Trophoblast cell (in vitro differentiated cells and primary cell): ENCODE data around the gene ADAMTSL1.

Experiments
- DNase-seq, 2 donors: peaks; one replicate each; pipeline ENCODE4 v3.0.0-alpha.2; 2016
- H2AFZ ChIP-seq: 2 replicates; pipeline ENCODE4 v1.6.1; 2013; ENCODE audit warnings: low read length, moderate library complexity, mild to moderate bottlenecking; ENCODE audit not compliant: insufficient read depth, poor library complexity
- H2AK5ac ChIP-seq: 2 replicates; pipeline ENCODE4 v1.6.1; 2013; ENCODE audit warnings: mild to moderate bottlenecking, low read length
- H2BK120ac ChIP-seq: 2 replicates; pipeline ENCODE4 v1.6.1; 2013; ENCODE audit warnings: low read length, mild to moderate bottlenecking, moderate library complexity; ENCODE audit not compliant: insufficient read depth, poor library complexity
- H2BK12ac ChIP-seq: 2 replicates; pipeline ENCODE4 v1.6.1; 2013; ENCODE audit warnings: mild to moderate bottlenecking, low read length, moderate library complexity
- H2BK5ac ChIP-seq: 2 replicates; pipeline ENCODE4 v1.6.1; 2013; ENCODE audit warnings: low read length, low read depth, moderate library complexity, mild to moderate bottlenecking; ENCODE audit not compliant: poor library complexity
- H3K14ac ChIP-seq: 2 replicates; pipeline ENCODE4 v1.6.1; 2013; ENCODE audit warnings: mild to moderate bottlenecking, low read length
- H3K18ac ChIP-seq: 2 replicates; pipeline ENCODE4 v1.6.1; 2013; ENCODE audit warnings: mild to moderate bottlenecking, low read length
- H3K23ac ChIP-seq: 2 replicates; pipeline ENCODE4 v1.6.1; 2013; ENCODE audit warnings: low read length
- H3K27ac ChIP-seq: 2 replicates; pipeline ENCODE4 v1.5.1; 2013; ENCODE audit warnings: low read depth, mild to moderate bottlenecking, inconsistent platforms, low read length, moderate library complexity
- H3K27me3 ChIP-seq: 2 replicates; pipeline ENCODE4 v1.6.1; 2013; ENCODE audit warnings: inconsistent platforms, mild to moderate bottlenecking, low read length, moderate library complexity; ENCODE audit not compliant: insufficient read depth
- H3K36me3 ChIP-seq, 2 experiments: 1 replicate in 1 of 2; 2 replicates in 1 of 2; pipeline ENCODE4 v1.6.1; 2013; ENCODE audit warnings: low read length in 2 of 2, mild to moderate bottlenecking in 2 of 2, moderate library complexity in 1 of 2; ENCODE audit not compliant: insufficient read depth in 2 of 2, control insufficient read depth in 1 of 2
- H3K4ac ChIP-seq: 2 replicates; pipeline ENCODE4 v1.6.1; 2013; ENCODE audit warnings: low read depth, mild to moderate bottlenecking, low read length, moderate library complexity
- H3K4me1 ChIP-seq, 2 experiments: 1 replicate in 1 of 2; 2 replicates in 1 of 2; pipeline ENCODE4 v1.6.1; 2013; ENCODE audit warnings: low read length in 2 of 2, mild to moderate bottlenecking in 2 of 2, moderate library complexity in 1 of 2; ENCODE audit not compliant: insufficient read depth in 2 of 2, control insufficient read depth in 1 of 2
- H3K4me2 ChIP-seq: 2 replicates; pipeline ENCODE4 v1.6.1; 2013; ENCODE audit warnings: inconsistent platforms, mild to moderate bottlenecking, low read length, moderate library complexity
- H3K4me3 ChIP-seq: 2 replicates; pipeline ENCODE4 v1.5.1; 2013; ENCODE audit warnings: mild to moderate bottlenecking, low read depth, low read length, inconsistent platforms
- H3K79me1 ChIP-seq: one replicate; pipeline ENCODE4 v1.6.1; 2013; ENCODE audit warnings: low read length
- H3K79me2 ChIP-seq: 2 replicates; pipeline ENCODE4 v1.6.1; 2013; ENCODE audit warnings: low read length, mild to moderate bottlenecking; ENCODE audit not compliant: control insufficient read depth, insufficient read depth, poor library complexity
- H3K9ac ChIP-seq: 2 replicates; pipeline ENCODE4 v1.6.1; 2013; ENCODE audit warnings: mild to moderate bottlenecking, low read length
- H3K9me3 ChIP-seq: 2 replicates; pipeline ENCODE4 v1.6.1; 2013; ENCODE audit warnings: low read depth, mild to moderate bottlenecking, control low read depth, inconsistent platforms, low read length; ENCODE audit not compliant: insufficient read depth
- H4K12ac ChIP-seq: 2 replicates; pipeline ENCODE4 v1.6.1; 2013; ENCODE audit warnings: low read depth, mild to moderate bottlenecking, low read length, moderate library complexity
- H4K8ac ChIP-seq: 2 replicates; pipeline ENCODE4 v1.6.1; 2013; ENCODE audit warnings: low read depth, mild to moderate bottlenecking, low read length, moderate library complexity
- H4K91ac ChIP-seq: one replicate; pipeline ENCODE4 v1.6.1; 2013; ENCODE audit warnings: low read depth, mild to moderate bottlenecking, low read length, moderate library complexity
- WGBS: extraction: QIAGEN DNeasy Blood & Tissue Kit; methylation state at CpG from one replicate; pipeline ENCODE4 v1.1.7; 2013; ENCODE audit warnings: missing lambda C conversion rate; ENCODE audit not compliant: insufficient read length, insufficient coverage; ENCODE audit errors: extremely low coverage; 5-methylcytosine and 5-hydroxymethylcytosine counted together

ADAMTSL1 gene

DNA sequence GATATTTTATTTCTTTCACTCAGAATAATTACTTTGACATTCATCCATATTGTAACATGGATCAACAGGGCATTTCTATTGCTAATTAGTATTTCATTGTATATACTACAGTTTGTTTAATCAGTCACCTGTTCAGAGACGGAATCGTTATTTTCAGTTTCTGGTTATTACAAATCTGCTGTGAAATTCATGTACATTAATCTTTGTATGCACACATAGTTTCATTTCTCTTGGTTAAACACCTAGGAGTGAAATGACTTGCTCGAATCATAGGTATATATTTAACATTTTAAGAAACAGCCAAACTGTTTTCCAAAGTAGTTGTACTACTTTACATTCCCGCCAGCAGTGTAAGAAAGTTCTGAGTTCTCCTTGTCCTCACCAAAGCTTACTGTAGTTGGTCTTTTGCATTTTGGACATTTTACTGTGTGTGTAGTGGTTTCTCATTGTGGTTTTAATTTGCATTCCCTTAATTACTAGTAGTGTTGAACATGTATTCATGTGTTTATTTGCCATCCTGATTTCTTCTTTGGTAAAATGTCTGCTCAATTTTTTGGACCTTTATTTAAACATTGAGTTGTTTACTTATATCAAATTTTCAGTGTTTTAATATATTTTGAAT lies 360.9 kb downstream of the ADAMTSL1 start:
- Histone ChIP-seq H3K27me3 (no peaks in the 10 kb centered on the region), H2BK5ac (no peak overlapping the region), H2AK5ac (no peak overlapping the region), H2BK12ac (no peak overlapping the region), H3K79me1 (no peaks in the 10 kb centered on the region), H3K9me3 (no peaks in the 10 kb centered on the region), H3K27ac (no peak overlapping the region), H2AFZ (no peak overlapping the region), H4K8ac (no peak overlapping the region), H3K23ac (no peak overlapping the region), H3K4me1 (no peaks in the 10 kb centered on the region), H3K79me2 (no peaks in the 10 kb centered on the region), H3K9ac (no peak overlapping the region), H3K4me2 (no peak overlapping the region), H3K18ac (no peak overlapping the region), H3K4ac (no peak overlapping the region), H2BK120ac (no peak overlapping the region), H4K12ac (no peak overlapping the region), H3K14ac (no peak overlapping the region), H4K91ac (no peak overlapping the region), H3K4me3 (no peak overlapping the region), H3K36me3 (no peaks in the 10 kb centered on the region)
- no peak for DNase-seq
- no CpG with 5 or more reads among the region's 4 CpGs for WGBS

DNA sequence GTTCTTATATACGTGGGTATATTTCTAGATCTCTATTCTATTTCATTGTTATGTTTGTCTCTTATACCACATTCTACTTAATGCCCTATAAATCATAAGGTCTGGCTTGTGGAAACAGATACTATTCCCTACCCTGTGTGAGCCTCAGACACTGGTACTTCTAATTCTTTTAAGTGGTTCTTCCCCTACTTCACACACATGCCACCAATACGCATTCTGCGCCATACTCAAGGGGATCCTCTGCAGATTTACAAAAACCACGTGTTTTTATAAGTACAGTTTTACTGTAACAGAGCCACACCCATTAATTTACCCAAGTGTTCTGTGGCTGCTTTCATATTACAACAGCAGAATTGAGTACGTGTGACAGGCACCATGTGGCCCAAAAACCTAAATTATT lies 363.4 kb downstream of the ADAMTSL1 start:
- Histone ChIP-seq H3K4me2 (no peak overlapping the region), H3K4me3 (no peak overlapping the region)

DNA sequence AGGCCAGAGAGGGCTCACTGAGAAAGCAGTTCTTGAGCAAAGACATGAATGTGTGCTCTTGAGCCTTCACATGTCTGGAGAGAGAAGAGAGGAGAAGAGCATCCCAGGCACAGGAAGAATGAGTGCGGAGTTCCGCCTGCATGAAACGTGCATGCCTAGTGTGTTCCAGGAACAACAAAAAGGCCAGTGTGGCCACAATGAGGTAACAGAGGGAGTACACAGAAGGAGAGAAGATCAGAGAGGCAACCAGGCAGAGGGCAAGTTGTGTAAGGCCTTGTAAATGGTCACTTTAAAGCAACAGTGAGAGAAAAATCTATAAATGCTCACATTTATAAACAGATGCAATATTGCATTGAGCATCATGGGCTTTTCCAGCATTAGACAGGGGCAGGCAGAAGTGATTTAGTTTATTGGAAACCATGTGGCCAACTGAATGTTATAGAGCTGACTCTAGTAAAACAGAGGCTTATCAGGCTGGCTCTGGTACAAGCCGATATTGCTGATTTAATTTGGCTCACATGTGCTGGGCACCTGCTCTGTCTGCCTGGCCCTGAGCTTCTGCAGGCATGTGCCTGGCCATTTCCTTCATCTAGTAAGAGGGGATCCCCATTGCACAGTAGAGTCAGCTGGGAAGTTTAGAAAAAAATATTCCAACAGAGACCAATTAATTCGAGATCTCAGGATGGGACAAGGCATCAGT lies 373.8 kb downstream of the ADAMTSL1 start:
- Histone ChIP-seq H2AK5ac (no peak overlapping the region), H2AFZ (no peak overlapping the region), H2BK5ac (no peak overlapping the region), H3K79me1 (no peaks in the 10 kb centered on the region), H3K4ac (no peak overlapping the region), H3K23ac (no peak overlapping the region), H2BK12ac (no peak overlapping the region), H3K36me3 (no peaks in the 10 kb centered on the region), H3K4me1 (no peaks in the 10 kb centered on the region), H3K4me2 (no peak overlapping the region), H3K79me2 (no peaks in the 10 kb centered on the region), H3K4me3 (no peak overlapping the region), H3K9me3 (peaks cover 4% of the 10 kb centered on the region), H3K18ac (no peak overlapping the region), H4K91ac (no peak overlapping the region), H4K12ac (no peak overlapping the region), H3K9ac (no peak overlapping the region), H2BK120ac (no peak overlapping the region), H4K8ac (no peak overlapping the region), H3K14ac (no peak overlapping the region), H3K27ac (no peak overlapping the region), H3K27me3 (no peaks in the 10 kb centered on the region)
- DNase-seq, result no peak
- no CpG with 5 or more reads among the region's 5 CpGs for WGBS

More for the DNA sequence above, 363.4 kb downstream of the ADAMTSL1 start:
- no peak overlapping the region for H4K91ac ChIP-seq
- no CpG with 5 or more reads among the region's 5 CpGs for WGBS
- no peak overlapping the region for H3K27ac ChIP-seq
- DNase-seq, result no peak
- no peak overlapping the region for H3K9ac ChIP-seq
- no peaks in the 10 kb centered on the region for H3K27me3 ChIP-seq
- H2AFZ ChIP-seq, result no peak overlapping the region
- H3K23ac ChIP-seq, result no peak overlapping the region
- H2BK12ac ChIP-seq, result no peak overlapping the region
- no peaks in the 10 kb centered on the region for H3K79me1 ChIP-seq
- H2AK5ac ChIP-seq, result no peak overlapping the region
- no peaks in the 10 kb centered on the region for H3K9me3 ChIP-seq
- no peaks in the 10 kb centered on the region for H3K79me2 ChIP-seq
- H3K4ac ChIP-seq, result no peak overlapping the region
- H3K14ac ChIP-seq, result no peak overlapping the region
- no peak overlapping the region for H2BK120ac ChIP-seq
- no peak overlapping the region for H4K8ac ChIP-seq
- no peaks in the 10 kb centered on the region for H3K36me3 ChIP-seq
- H4K12ac ChIP-seq, result no peak overlapping the region
- H3K18ac ChIP-seq, result no peak overlapping the region
- H3K4me1 ChIP-seq, result no peaks in the 10 kb centered on the region
- H2BK5ac ChIP-seq, result no peak overlapping the region

DNA sequence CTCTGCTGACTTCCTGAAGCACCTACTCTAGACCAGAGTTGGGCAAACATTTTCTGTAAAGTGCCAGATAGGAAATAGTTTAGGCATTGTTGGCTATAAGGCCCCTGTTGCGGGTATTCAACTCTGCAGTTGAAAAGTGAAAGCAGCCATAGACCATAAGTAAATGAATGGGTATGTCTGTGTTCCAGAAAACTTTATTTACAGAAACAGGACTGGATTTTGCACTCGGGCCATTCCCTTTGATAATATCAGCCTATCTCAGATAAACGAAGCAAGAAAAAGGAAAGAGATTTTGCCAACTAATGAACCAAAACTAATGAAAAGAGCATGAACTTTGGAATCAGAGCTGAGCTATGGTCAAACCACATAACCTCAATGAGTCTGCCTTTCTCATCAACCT lies 374.7 kb downstream of the ADAMTSL1 start:
- Histone ChIP-seq H4K91ac (no peak overlapping the region), H3K18ac (no peak overlapping the region), H4K8ac (no peak overlapping the region), H2BK5ac (no peak overlapping the region), H3K14ac (no peak overlapping the region), H3K4ac (no peak overlapping the region), H2BK120ac (no peak overlapping the region), H3K23ac (no peak overlapping the region), H3K4me3 (no peak overlapping the region), H3K4me1 (no peaks in the 10 kb centered on the region), H3K79me1 (no peaks in the 10 kb centered on the region), H3K79me2 (no peaks in the 10 kb centered on the region), H3K9me3 (peaks cover 4% of the 10 kb centered on the region), H2AK5ac (no peak overlapping the region), H3K4me2 (no peak overlapping the region), H3K36me3 (no peaks in the 10 kb centered on the region), H3K27me3 (no peaks in the 10 kb centered on the region), H2AFZ (no peak overlapping the region), H4K12ac (no peak overlapping the region), H3K27ac (no peak overlapping the region), H2BK12ac (no peak overlapping the region), H3K9ac (no peak overlapping the region)
- no peak for DNase-seq
- no CpG with 5 or more reads among the region's 3 CpGs for WGBS
